ENCODE measurements around the gene LITAF.

GRCh38 chr16:11536104-11536866 is 50.4 kb downstream of the LITAF start:
- TF ChIP-seq RAD21 (conservative IDR thresholded peaks at IDR 0.05) (no peak), CTCF (IDR thresholded peaks at IDR 0.05; ENCODE audit: poor library complexity, severe bottlenecking) (no peak), MXI1 (conservative IDR thresholded peaks at IDR 0.05; ENCODE audit: poor library complexity, severe bottlenecking) (no peak), EP300 (conservative IDR thresholded peaks at IDR 0.05; ENCODE audit: poor library complexity, severe bottlenecking) (no peak)
